ENCODE results near the gene CEMP1.

Gene CEMP1

DNA sequence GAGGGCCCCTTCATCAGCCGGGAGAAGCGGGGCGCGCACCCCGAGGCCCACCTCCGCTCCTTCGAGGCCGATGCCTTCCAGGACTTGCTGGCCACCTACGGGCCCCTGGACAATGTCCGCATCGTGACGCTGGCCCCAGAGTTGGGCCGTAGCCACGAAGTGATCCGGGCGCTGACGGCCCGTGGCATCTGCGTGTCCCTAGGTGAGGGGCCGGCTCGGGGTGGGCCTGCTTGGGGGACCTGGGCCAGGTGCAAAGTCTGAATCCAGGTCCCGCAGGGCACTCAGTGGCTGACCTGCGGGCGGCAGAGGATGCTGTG is 3.5 kb downstream of the CEMP1 start:
- Histone ChIP-seq H3K4me3 (no peak overlapping the region), H3K27me3 (no peaks in the 10 kb centered on the region), H3K4me1 (peaks cover 12% of the 10 kb centered on the region), H3K27ac (no peak overlapping the region), H4K20me1 (peaks cover 24% of the 10 kb centered on the region), H3K9ac (no peak overlapping the region), H3K36me3 (peaks cover 76% of the 10 kb centered on the region), H3K9me3 (no peaks in the 10 kb centered on the region), H3K4me2 (no peak overlapping the region)
- no peak for TF ChIP-seq Cebpa-rat (IDR thresholded peaks at IDR 0.05)

DNA sequence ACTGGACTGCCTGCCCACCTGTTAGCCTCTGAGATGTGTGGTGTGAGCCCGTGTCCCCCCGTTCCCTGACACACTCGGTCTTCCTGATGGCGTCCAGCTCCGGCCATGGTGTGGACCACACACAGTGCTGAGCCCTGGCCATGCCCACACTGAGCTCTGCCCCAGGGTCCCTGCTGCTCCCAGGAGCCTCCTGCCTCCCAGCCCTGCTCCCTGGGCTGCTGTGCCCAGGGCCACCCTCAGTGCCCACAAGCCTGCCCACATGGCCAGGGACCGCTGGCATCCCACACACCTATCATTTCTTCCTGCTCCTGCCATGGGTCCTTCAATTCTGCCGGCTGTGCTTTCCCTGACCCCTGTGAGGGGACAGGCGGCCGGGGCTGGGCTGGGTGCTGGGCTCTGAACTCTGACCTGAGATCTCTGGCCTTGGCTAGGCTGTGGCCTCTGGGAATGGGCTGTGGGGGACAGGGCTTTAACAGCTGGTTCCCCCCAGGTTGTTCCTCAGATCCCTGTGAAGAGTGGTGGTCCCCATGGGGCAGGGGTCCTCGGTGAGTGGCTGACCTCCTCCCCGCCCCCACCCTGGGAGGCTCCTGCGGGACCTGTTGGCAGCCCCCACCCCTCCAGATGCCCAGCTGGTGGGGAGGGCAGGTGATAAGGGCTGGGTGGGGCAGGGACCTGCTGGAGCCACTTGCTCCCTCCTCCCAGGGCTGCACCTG is 4.0 kb downstream of the CEMP1 start:
- Histone ChIP-seq H3K4me3 (no peak overlapping the region), H3K4me2 (no peak overlapping the region), H3K9ac (no peak overlapping the region), H3K27ac (no peak overlapping the region), H3K9me3 (no peaks in the 10 kb centered on the region), H3K27me3 (no peaks in the 10 kb centered on the region), H3K36me3 (peaks cover 81% of the 10 kb centered on the region), H4K20me1 (peaks cover 24% of the 10 kb centered on the region), H3K4me1 (peaks cover 10% of the 10 kb centered on the region)
- no peak for TF ChIP-seq Cebpa-rat (IDR thresholded peaks at IDR 0.05)

GRCh38 chr16:2526135-2526534 is 5.1 kb downstream of the CEMP1 start:
- Histone ChIP-seq H3K27ac (no peak overlapping the region), H3K4me1 (peaks cover 13% of the 10 kb centered on the region), H3K36me3 (peaks cover 84% of the 10 kb centered on the region), H3K9ac (no peak overlapping the region), H3K4me2 (no peak overlapping the region), H4K20me1 (peaks cover 26% of the 10 kb centered on the region), H3K27me3 (no peaks in the 10 kb centered on the region), H3K9me3 (no peaks in the 10 kb centered on the region), H3K4me3 (no peak overlapping the region)
- TF ChIP-seq Cebpa-rat (IDR thresholded peaks at IDR 0.05): no peak

GRCh38 chr16:2524339-2524938 is 6.8 kb downstream of the CEMP1 start:
- Histone ChIP-seq H3K9ac (no peak overlapping the region), H3K4me2 (no peak overlapping the region), H3K27me3 (no peaks in the 10 kb centered on the region), H3K27ac (no peak overlapping the region), H4K20me1 (peaks cover 36% of the 10 kb centered on the region), H3K4me3 (no peak overlapping the region), H3K9me3 (no peaks in the 10 kb centered on the region), H3K4me1 (peaks cover 13% of the 10 kb centered on the region), H3K36me3 (peaks cover 77% of the 10 kb centered on the region)
- no peak for TF ChIP-seq Cebpa-rat (IDR thresholded peaks at IDR 0.05)

- no peak overlapping the region for H3K4me3 ChIP-seq
- no peak overlapping the region for H3K9ac ChIP-seq
- peaks cover 42% of the 10 kb centered on the region for H4K20me1 ChIP-seq
- no peak for TF ChIP-seq Cebpa-rat (IDR thresholded peaks at IDR 0.05)
- H3K27ac ChIP-seq: no peak overlapping the region
- no peaks in the 10 kb centered on the region for H3K27me3 ChIP-seq
- H3K36me3 ChIP-seq: peaks cover 77% of the 10 kb centered on the region
- no peaks in the 10 kb centered on the region for H3K9me3 ChIP-seq
- no peak overlapping the region for H3K4me2 ChIP-seq
- peaks cover 19% of the 10 kb centered on the region for H3K4me1 ChIP-seq
Measured at GRCh38 chr16:2523801-2524231, 7.4 kb downstream of the CEMP1 start.

DNA sequence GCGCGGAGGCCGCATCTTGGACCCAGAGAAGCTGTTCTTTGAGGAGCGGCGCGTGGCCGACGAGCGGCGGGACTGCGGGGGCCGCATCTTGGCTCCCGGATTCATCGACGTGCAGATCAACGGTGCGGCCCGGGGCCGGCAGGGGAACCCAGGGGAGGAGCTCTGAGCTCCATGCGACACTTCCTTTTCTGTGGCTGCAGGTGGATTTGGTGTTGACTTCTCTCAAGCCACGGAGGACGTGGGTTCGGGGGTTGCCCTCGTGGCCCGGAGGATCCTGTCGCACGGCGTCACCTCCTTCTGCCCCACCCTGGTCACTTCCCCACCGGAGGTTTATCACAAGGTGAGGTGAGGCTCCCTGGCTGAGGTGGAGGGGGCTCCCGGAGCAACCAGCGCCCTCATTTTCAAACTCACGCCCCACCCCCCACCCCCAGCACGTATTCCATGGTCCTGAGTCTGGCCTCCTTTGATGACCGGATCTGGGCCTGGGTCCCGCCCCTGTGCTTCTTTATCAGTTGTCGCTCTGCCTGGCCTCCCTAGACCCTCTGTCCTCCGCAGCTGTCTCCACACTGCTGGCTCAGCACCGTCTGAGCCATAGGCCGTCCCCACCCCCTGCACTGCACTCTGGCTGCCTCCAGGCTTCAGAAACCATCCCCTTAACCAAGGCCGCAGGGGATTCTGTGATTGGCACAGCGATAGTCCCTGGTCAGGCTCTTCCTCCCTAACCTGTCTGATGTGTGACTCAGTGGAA is 10.2 kb downstream of the CEMP1 start:
- Histone ChIP-seq H3K9me3 (no peaks in the 10 kb centered on the region), H3K4me3 (peak overlapping the region; percentile 74), H3K36me3 (peaks cover 68% of the 10 kb centered on the region), H4K20me1 (peaks cover 66% of the 10 kb centered on the region), H3K9ac (peak overlapping the region; percentile 83), H3K4me1 (peaks cover 35% of the 10 kb centered on the region), H3K27ac (peak overlapping the region; percentile 73), H3K27me3 (no peaks in the 10 kb centered on the region), H3K4me2 (peak overlapping the region; percentile 95)
- TF ChIP-seq Cebpa-rat (IDR thresholded peaks at IDR 0.05): no peak

- Histone ChIP-seq H3K9me3 (no peaks in the 10 kb centered on the region), H3K4me2 (peak within 1 kb of the TSS; percentile 95), H3K27ac (peak within 1 kb of the TSS; percentile 73), H4K20me1 (peaks cover 73% of the 10 kb centered on the region), H3K4me3 (peak within 1 kb of the TSS; percentile 74), H3K9ac (peak within 1 kb of the TSS; percentile 83), H3K4me1 (peaks cover 42% of the 10 kb centered on the region), H3K36me3 (peaks cover 61% of the 10 kb centered on the region), H3K27me3 (no peaks in the 10 kb centered on the region)
- no peak for TF ChIP-seq Cebpa-rat (IDR thresholded peaks at IDR 0.05)
Measured at GRCh38 chr16:2520097-2520783, 11.0 kb downstream of the CEMP1 start, which contains the start of gene AMDHD2. TSS of gene AMDHD2 (plus strand) at chr16:2520371. CDS start at chr16:2520459, 88 bp downstream.

- Histone ChIP-seq H3K4me1 (peaks cover 48% of the 10 kb centered on the region), H3K27ac (no peak overlapping the region), H3K9ac (0 out of 2 replicates have a peak overlapping the region, but pooled peaks have one; percentile 10), H3K36me3 (peaks cover 56% of the 10 kb centered on the region), H3K27me3 (no peaks in the 10 kb centered on the region), H3K4me2 (peak overlapping the region; percentile 54), H3K4me3 (0 out of 2 replicates have a peak overlapping the region, but pooled peaks have one; percentile 74), H3K9me3 (no peaks in the 10 kb centered on the region), H4K20me1 (peaks cover 78% of the 10 kb centered on the region)
- no peak for TF ChIP-seq Cebpa-rat (IDR thresholded peaks at IDR 0.05)
Measured at GRCh38 chr16:2519711-2520080, 11.5 kb downstream of the CEMP1 start.

DNA sequence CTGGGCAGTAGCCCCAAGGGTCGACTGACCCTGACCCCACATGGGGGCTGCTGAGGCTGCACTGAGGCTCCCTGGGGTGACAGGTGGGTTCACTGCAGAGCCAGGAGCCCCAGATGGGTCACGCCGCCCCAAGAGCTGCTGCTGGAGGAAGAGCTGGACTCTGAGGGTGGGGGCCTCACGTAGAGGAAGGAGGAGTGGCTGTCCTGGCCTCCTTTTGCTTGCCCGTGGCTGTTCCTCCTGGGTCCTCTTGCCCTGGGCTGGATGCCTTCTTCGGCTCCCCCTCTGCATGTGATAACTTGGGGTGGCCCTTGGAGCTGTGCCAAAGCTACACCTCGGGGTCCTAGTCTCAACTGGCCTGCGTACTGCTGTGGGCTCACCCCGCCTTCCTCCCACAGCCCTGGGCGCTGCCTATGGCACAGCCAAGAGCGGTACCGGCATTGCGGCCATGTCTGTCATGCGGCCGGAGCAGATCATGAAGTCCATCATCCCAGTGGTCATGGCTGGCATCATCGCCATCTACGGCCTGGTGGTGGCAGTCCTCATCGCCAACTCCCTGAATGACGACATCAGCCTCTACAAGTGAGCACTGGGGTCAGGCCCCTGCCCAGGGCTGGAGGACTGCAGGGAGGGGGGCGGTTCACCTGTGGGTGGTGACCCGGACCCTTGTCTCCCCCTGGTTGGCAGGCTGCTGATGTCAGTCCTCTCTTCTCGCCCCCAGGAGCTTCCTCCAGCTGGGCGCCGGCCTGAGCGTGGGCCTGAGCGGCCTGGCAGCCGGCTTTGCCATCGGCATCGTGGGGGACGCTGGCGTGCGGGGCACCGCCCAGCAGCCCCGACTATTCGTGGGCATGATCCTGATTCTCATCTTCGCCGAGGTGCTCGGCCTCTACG is 12.1 kb downstream of the CEMP1 start:
- no peak for TF ChIP-seq Cebpa-rat (IDR thresholded peaks at IDR 0.05)
- Histone ChIP-seq H3K4me1 (peaks cover 48% of the 10 kb centered on the region), H3K4me2 (peak overlapping the region; percentile 54), H3K9ac (0 out of 2 replicates have a peak overlapping the region, but pooled peaks have one; percentile 10), H4K20me1 (peaks cover 75% of the 10 kb centered on the region), H3K36me3 (peaks cover 49% of the 10 kb centered on the region), H3K27me3 (no peaks in the 10 kb centered on the region), H3K9me3 (no peaks in the 10 kb centered on the region), H3K27ac (no peak overlapping the region), H3K4me3 (no peak overlapping the region)
